SK-N-SH (cell line): ENCODE data around the gene SMAD4.
"Not testable (repeated sequence)": the region's sequence is repeated elsewhere in the genome, so short reads cannot be mapped to it uniquely, and the experiment has no call there.

Source experiments
- EP300 ChIP-seq, 2 experiments: IDR thresholded peaks; 2 replicates each; pipeline versions ENCODE4 v1.4.0 to v1.6.1; 2012; ENCODE audit warnings: borderline replicate concordance in 1 of 2, low read depth in 1 of 2, low read length in 1 of 2
- EZH2phosphoT487 ChIP-seq: fragments of 200-600 bp; sonication (generic); IDR thresholded peaks from 2 replicates; pipeline ENCODE4 v1.6.1; 2017; ENCODE audit warnings: low read depth, mixed run types, mild to moderate bottlenecking, antibody characterized with exemption, moderate library complexity, borderline replicate concordance
- GABPA ChIP-seq: IDR thresholded peaks from 2 replicates; pipeline ENCODE4 v1.4.0; 2012; ENCODE audit warnings: low read depth, mild to moderate bottlenecking
- JUND ChIP-seq: IDR thresholded peaks from 2 replicates; pipeline ENCODE4 v1.4.0; 2012
- MXI1 ChIP-seq: IDR thresholded peaks from 2 replicates; pipeline ENCODE4 v1.6.1; 2012; ENCODE audit warnings: mild to moderate bottlenecking, low read depth, low read length, improper control_type of control experiment
- NRF1 ChIP-seq: IDR thresholded peaks from 2 replicates; pipeline ENCODE4 v1.6.1; 2012; ENCODE audit warnings: low read depth, mild to moderate bottlenecking, low read length
- PBX3 ChIP-seq: IDR thresholded peaks from 2 replicates; pipeline ENCODE4; 2012
- RAD21 ChIP-seq: IDR thresholded peaks from 2 replicates; pipeline ENCODE4 v1.6.1; 2012; ENCODE audit warnings: mild to moderate bottlenecking, low read length
- RCOR1 ChIP-seq: fragments of 150-350 bp; IDR thresholded peaks from 2 replicates; pipeline ENCODE4 v1.6.1; 2017; ENCODE audit warnings: antibody characterized with exemption, low read length
- RFX5 ChIP-seq: IDR thresholded peaks from 2 replicates; pipeline ENCODE4 v1.6.1; 2012; ENCODE audit warnings: mild to moderate bottlenecking, improper control_type of control experiment, low read length
- SMC3 ChIP-seq: IDR thresholded peaks from 2 replicates; pipeline ENCODE4 v1.6.1; 2012; ENCODE audit warnings: low read depth, low read length, improper control_type of control experiment
- TAF1 ChIP-seq: IDR thresholded peaks from 2 replicates; pipeline ENCODE4 v1.6.1; 2012; ENCODE audit warnings: low read depth, mild to moderate bottlenecking, low read length, moderate library complexity, borderline replicate concordance
- TF ChIP-seq, protein P1 (sequence below): fragments of 200-600 bp; sonication (generic); IDR thresholded peaks from 2 replicates; pipeline ENCODE4 v1.6.1; 2017; ENCODE audit warnings: antibody characterized with exemption, mild to moderate bottlenecking, moderate library complexity

- TF ChIP-seq, protein P1, sequence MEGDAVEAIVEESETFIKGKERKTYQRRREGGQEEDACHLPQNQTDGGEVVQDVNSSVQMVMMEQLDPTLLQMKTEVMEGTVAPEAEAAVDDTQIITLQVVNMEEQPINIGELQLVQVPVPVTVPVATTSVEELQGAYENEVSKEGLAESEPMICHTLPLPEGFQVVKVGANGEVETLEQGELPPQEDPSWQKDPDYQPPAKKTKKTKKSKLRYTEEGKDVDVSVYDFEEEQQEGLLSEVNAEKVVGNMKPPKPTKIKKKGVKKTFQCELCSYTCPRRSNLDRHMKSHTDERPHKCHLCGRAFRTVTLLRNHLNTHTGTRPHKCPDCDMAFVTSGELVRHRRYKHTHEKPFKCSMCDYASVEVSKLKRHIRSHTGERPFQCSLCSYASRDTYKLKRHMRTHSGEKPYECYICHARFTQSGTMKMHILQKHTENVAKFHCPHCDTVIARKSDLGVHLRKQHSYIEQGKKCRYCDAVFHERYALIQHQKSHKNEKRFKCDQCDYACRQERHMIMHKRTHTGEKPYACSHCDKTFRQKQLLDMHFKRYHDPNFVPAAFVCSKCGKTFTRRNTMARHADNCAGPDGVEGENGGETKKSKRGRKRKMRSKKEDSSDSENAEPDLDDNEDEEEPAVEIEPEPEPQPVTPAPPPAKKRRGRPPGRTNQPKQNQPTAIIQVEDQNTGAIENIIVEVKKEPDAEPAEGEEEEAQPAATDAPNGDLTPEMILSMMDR, result not testable (repeated sequence)
- TF ChIP-seq GABPA; RCOR1; JUND; RFX5; RAD21; EP300 (IDR thresholded peaks at IDR 0.05; ENCODE audit: borderline replicate concordance in 1 of 2, low read depth in 1 of 2, low read length in 1 of 2); MXI1; EZH2phosphoT487; SMC3; NRF1; PBX3; TAF1: not testable (repeated sequence)
Measured at GRCh38 chr18:51116996-51117395, 87.0 kb downstream of the SMAD4 start.
